GM10266 (cell line): ENCODE measurements around the gene MED10.

ENCODE experiments used
- DNase-seq: peaks from one replicate; pipeline ENCODE4 v3.0.0; 2012; ENCODE audit errors: extremely low spot score
- CTCF ChIP-seq: IDR thresholded peaks from 2 replicates; pipeline ENCODE4 v1.5.1; 2012; ENCODE audit warnings: mild to moderate bottlenecking, low read depth; ENCODE audit not compliant: control insufficient read depth, insufficient read depth; ENCODE audit errors: missing control alignments

The MED10 gene

GRCh38 chr5:6418679-6419276 lies 40.4 kb upstream of the MED10 start:
- no peak for DNase-seq
- no peak for TF ChIP-seq CTCF

GRCh38 chr5:6417657-6418056 lies 39.3 kb upstream of the MED10 start:
- TF ChIP-seq CTCF: no peak
- DNase-seq: no peak

GRCh38 chr5:6412811-6413210 lies 34.5 kb upstream of the MED10 start:
- no peak for DNase-seq
- no peak for TF ChIP-seq CTCF

- no peak for TF ChIP-seq CTCF
- DNase-seq: no peak
These were observed 32.8 kb upstream of the MED10 start for GRCh38 chr5:6411141-6411540.

GRCh38 chr5:6410421-6410820 lies 32.1 kb upstream of the MED10 start:
- no peak for TF ChIP-seq CTCF
- no peak for DNase-seq

- no peak for TF ChIP-seq CTCF
- no peak for DNase-seq
These were observed 30.5 kb upstream of the MED10 start for GRCh38 chr5:6408627-6409446.

- no peak for TF ChIP-seq CTCF
- DNase-seq: no peak
These were observed 29.9 kb upstream of the MED10 start for GRCh38 chr5:6408260-6408596.
